HepG2 (cell line): ENCODE results near the gene VTI1B. TPM values are rescaled to one million over a fixed set of nuclear protein-coding genes. Genes with fewer than 3 reads are reported as not detected.

Source experiments
- DMTF1 ChIP-seq: sonication (generic); formaldehyde crosslinking; IDR thresholded peaks from 2 replicates; pipeline ENCODE4 v1.4.0; 2020; ENCODE audit warnings: mild to moderate bottlenecking, missing genetic modification reagents
- JARID2 ChIP-seq: sonication (generic); formaldehyde crosslinking; IDR thresholded peaks from 2 replicates; pipeline ENCODE4 v1.8.1; 2023; ENCODE audit warnings: missing genetic modification reagents, inconsistent platforms; ENCODE audit not compliant: insufficient replicate concordance
- KDM2A ChIP-seq: sonication (generic); formaldehyde crosslinking; IDR thresholded peaks from 2 replicates; pipeline ENCODE4 v1.4.0; 2020; ENCODE audit warnings: low read depth, missing genetic modification reagents, borderline replicate concordance
- MED8 ChIP-seq: sonication (generic); formaldehyde crosslinking; IDR thresholded peaks from 2 replicates; pipeline ENCODE4 v1.8.1; 2023; ENCODE audit warnings: mild to moderate bottlenecking, missing genetic modification reagents; ENCODE audit not compliant: insufficient replicate concordance
- SALL2 ChIP-seq: sonication (generic); formaldehyde crosslinking; IDR thresholded peaks from 2 replicates; pipeline ENCODE4 v1.8.1; 2023; ENCODE audit warnings: mild to moderate bottlenecking, missing genetic modification reagents, inconsistent platforms
- TBX2 ChIP-seq: sonication (generic); formaldehyde crosslinking; IDR thresholded peaks from 2 replicates; pipeline ENCODE4 v1.5.0; 2020; ENCODE audit warnings: missing genetic modification reagents, mild to moderate bottlenecking, borderline replicate concordance
- ZBTB38 ChIP-seq: sonication (generic); formaldehyde crosslinking; IDR thresholded peaks from 2 replicates; pipeline ENCODE4 v1.5.1; 2020; ENCODE audit warnings: mild to moderate bottlenecking, missing genetic modification reagents
- ZBTB7A ChIP-seq: sonication (generic); formaldehyde crosslinking; IDR thresholded peaks from 2 replicates; pipeline ENCODE4 v1.8.0; 2022; ENCODE audit warnings: mild to moderate bottlenecking, missing genetic modification reagents
- ZHX1 ChIP-seq: sonication (generic); formaldehyde crosslinking; IDR thresholded peaks from 2 replicates; pipeline ENCODE4 v1.8.1; 2022; ENCODE audit warnings: low read depth, mild to moderate bottlenecking, missing genetic modification reagents
- ZNF205 ChIP-seq: IDR thresholded peaks from 2 replicates; pipeline ENCODE4 v1.6.1; 2018; ENCODE audit warnings: missing biosample characterization, missing genetic modification reagents
- ZNF235 ChIP-seq: sonication (generic); formaldehyde crosslinking; IDR thresholded peaks from 2 replicates; pipeline ENCODE4 v1.8.1; 2023; ENCODE audit warnings: mild to moderate bottlenecking, missing genetic modification reagents, borderline replicate concordance
- ZNF333 ChIP-seq: sonication (generic); formaldehyde crosslinking; IDR thresholded peaks from 2 replicates; pipeline ENCODE4 v1.4.0; 2020; ENCODE audit warnings: mild to moderate bottlenecking, missing genetic modification reagents, borderline replicate concordance
- ZNF672 ChIP-seq: sonication (generic); formaldehyde crosslinking; IDR thresholded peaks from 2 replicates; pipeline ENCODE4 v1.8.1; 2022; ENCODE audit warnings: missing genetic modification reagents
- ZNF850 ChIP-seq: sonication (generic); formaldehyde crosslinking; conservative IDR thresholded peaks from 2 replicates; pipeline ENCODE4 v1.9.0; 2021; ENCODE audit warnings: mild to moderate bottlenecking, missing genetic modification reagents
- polyA plus RNA-seq, 8 experiments: library from polyadenylated mRNA; depleted of rRNA in 3 of 8; stranded (reverse) in 7 of 8; unstranded in 1 of 8; fragments of >200 nt; fragmentation: Illumina TruSeq in 4 of 8; extraction: Trizol in 4 of 8; gene quantifications; 2 replicates each; pipeline versions ENCODE4 v1.2.1 to v1.2.3, GENCODE V29; 2011 to 2016; ENCODE audit warnings: low read depth in 4 of 8, missing spikeins in 1 of 8, mixed read lengths in 1 of 8; ENCODE audit not compliant: insufficient read depth in 1 of 8
- total RNA-seq, 5 experiments: library from RNA; depleted of rRNA; stranded (reverse); fragments of >200 nt; fragmentation: Illumina TruSeq; extraction: Trizol; gene quantifications; 2 replicates each; pipeline ENCODE4 v1.2.3, GENCODE V29; 2016; ENCODE audit warnings: low read depth in 1 of 5
- TF ChIP-seq, protein P1 (sequence below): sonication (generic); formaldehyde crosslinking; IDR thresholded peaks from 2 replicates; pipeline ENCODE4 v1.8.1; 2023; ENCODE audit warnings: mild to moderate bottlenecking, missing genetic modification reagents
- TF ChIP-seq, protein P2 (sequence below): IDR thresholded peaks from 2 replicates; pipeline ENCODE4 v1.4.0; 2020; ENCODE audit warnings: mild to moderate bottlenecking, missing genetic modification reagents

VTI1B gene
- total and polyA plus RNA-seq, 2 of the 13 experiments (the other 11 are each of a cell fraction or from before 2014, with no cell fraction given), result 39.0 to 103 TPM

GRCh38 chr14:67674480-67675218 is at the start of gene VTI1B (continued):
- peak; percentile 43 for TF ChIP-seq MED8
- 0 out of 2 replicates have a peak, but pooled peaks have one; percentile 79 for TF ChIP-seq ZNF235
- TF ChIP-seq, protein P1, sequence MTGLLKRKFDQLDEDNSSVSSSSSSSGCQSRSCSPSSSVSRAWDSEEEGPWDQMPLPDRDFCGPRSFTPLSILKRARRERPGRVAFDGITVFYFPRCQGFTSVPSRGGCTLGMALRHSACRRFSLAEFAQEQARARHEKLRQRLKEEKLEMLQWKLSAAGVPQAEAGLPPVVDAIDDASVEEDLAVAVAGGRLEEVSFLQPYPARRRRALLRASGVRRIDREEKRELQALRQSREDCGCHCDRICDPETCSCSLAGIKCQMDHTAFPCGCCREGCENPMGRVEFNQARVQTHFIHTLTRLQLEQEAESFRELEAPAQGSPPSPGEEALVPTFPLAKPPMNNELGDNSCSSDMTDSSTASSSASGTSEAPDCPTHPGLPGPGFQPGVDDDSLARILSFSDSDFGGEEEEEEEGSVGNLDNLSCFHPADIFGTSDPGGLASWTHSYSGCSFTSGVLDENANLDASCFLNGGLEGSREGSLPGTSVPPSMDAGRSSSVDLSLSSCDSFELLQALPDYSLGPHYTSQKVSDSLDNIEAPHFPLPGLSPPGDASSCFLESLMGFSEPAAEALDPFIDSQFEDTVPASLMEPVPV (CRISPR knock-in tag), result 0 out of 2 replicates have a peak, but pooled peaks have one; percentile 39
- no peak for TF ChIP-seq ZBTB38 (CRISPR knock-in tag)
- peak; percentile 67; the same call in 1 of the 2 replicates for TF ChIP-seq ZNF333 (CRISPR knock-in tag)
- peak; percentile 61 for TF ChIP-seq TBX2 (CRISPR knock-in tag)
- TF ChIP-seq ZHX1 (CRISPR knock-in tag), result peak; percentile 50; the same call in 1 of the 2 replicates
- peak; percentile 60; the same call in 1 of the 2 replicates for TF ChIP-seq ZNF850 (CRISPR knock-in tag)
- TF ChIP-seq ZBTB7A (CRISPR knock-in tag), result 0 out of 2 replicates have a peak, but pooled peaks have one; percentile 60
- no peak for TF ChIP-seq JARID2 (CRISPR knock-in tag)
- 0 out of 2 replicates have a peak, but pooled peaks have one; percentile 42 for TF ChIP-seq DMTF1 (CRISPR knock-in tag)
- TF ChIP-seq ZNF205 (CRISPR knock-in tag), result 0 out of 2 replicates have a peak, but pooled peaks have one; percentile 13
- TF ChIP-seq KDM2A, result peak; percentile 96; the same call in 1 of the 2 replicates
- TF ChIP-seq ZNF672 (CRISPR knock-in tag), result no peak
- TF ChIP-seq, protein P2, sequence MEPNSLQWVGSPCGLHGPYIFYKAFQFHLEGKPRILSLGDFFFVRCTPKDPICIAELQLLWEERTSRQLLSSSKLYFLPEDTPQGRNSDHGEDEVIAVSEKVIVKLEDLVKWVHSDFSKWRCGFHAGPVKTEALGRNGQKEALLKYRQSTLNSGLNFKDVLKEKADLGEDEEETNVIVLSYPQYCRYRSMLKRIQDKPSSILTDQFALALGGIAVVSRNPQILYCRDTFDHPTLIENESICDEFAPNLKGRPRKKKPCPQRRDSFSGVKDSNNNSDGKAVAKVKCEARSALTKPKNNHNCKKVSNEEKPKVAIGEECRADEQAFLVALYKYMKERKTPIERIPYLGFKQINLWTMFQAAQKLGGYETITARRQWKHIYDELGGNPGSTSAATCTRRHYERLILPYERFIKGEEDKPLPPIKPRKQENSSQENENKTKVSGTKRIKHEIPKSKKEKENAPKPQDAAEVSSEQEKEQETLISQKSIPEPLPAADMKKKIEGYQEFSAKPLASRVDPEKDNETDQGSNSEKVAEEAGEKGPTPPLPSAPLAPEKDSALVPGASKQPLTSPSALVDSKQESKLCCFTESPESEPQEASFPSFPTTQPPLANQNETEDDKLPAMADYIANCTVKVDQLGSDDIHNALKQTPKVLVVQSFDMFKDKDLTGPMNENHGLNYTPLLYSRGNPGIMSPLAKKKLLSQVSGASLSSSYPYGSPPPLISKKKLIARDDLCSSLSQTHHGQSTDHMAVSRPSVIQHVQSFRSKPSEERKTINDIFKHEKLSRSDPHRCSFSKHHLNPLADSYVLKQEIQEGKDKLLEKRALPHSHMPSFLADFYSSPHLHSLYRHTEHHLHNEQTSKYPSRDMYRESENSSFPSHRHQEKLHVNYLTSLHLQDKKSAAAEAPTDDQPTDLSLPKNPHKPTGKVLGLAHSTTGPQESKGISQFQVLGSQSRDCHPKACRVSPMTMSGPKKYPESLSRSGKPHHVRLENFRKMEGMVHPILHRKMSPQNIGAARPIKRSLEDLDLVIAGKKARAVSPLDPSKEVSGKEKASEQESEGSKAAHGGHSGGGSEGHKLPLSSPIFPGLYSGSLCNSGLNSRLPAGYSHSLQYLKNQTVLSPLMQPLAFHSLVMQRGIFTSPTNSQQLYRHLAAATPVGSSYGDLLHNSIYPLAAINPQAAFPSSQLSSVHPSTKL (CRISPR knock-in tag), result peak; percentile 21; the same call in 1 of the 2 replicates
- TF ChIP-seq SALL2, result peak; percentile 81
